ENCODE data around the gene SYNGR4.
"Not testable (repeated sequence)": the region's sequence is repeated elsewhere in the genome, so short reads cannot be mapped to it uniquely, and the experiment has no call there.

The SYNGR4 gene

GRCh38 chr19:48378194-48378570, 14.0 kb downstream of the SYNGR4 start:
- FAIRE-seq = no peak

- FAIRE-seq = no peak
Observed at GRCh38 chr19:48379058-48379457, 14.9 kb downstream of the SYNGR4 start.

GRCh38 chr19:48381178-48381950, 17.2 kb downstream of the SYNGR4 start:
- no peak for FAIRE-seq

- no peak for FAIRE-seq
Observed at GRCh38 chr19:48382286-48382685, 18.1 kb downstream of the SYNGR4 start.

- FAIRE-seq = no peak
Observed at GRCh38 chr19:48385461-48386087, 21.4 kb downstream of the SYNGR4 start.

GRCh38 chr19:48386981-48387380, 22.8 kb downstream of the SYNGR4 start:
- FAIRE-seq = no peak

GRCh38 chr19:48390188-48391099, 26.3 kb downstream of the SYNGR4 start:
- peak; percentile 17 for FAIRE-seq

GRCh38 chr19:48391100-48392005, 27.2 kb downstream of the SYNGR4 start, which contains the start of gene KDELR1:
KDELR1 (minus strand) TSS chr19:48391551; CDS start chr19:48391358, 193 bp downstream.
- peak; percentile 88 for FAIRE-seq

GRCh38 chr19:48392006-48392344, 27.8 kb downstream of the SYNGR4 start:
- not testable (repeated sequence) for FAIRE-seq

- FAIRE-seq = no peak
Observed at GRCh38 chr19:48392860-48393558, 28.8 kb downstream of the SYNGR4 start.

GRCh38 chr19:48393559-48394330, 29.6 kb downstream of the SYNGR4 start, which contains the start of gene GRIN2D:
GRIN2D (plus strand) TSS chr19:48393668; CDS start chr19:48398393, 4,725 bp downstream.
- FAIRE-seq = no peak

- FAIRE-seq = no peak
Observed at GRCh38 chr19:48394331-48395169, 30.4 kb downstream of the SYNGR4 start.

- FAIRE-seq = no peak
Observed at GRCh38 chr19:48395170-48395455, 30.9 kb downstream of the SYNGR4 start.

GRCh38 chr19:48395499-48395898, 31.3 kb downstream of the SYNGR4 start:
- FAIRE-seq = no peak

GRCh38 chr19:48396016-48396823, 32.1 kb downstream of the SYNGR4 start:
- FAIRE-seq = no peak

GRCh38 chr19:48396824-48397176, 32.6 kb downstream of the SYNGR4 start:
- FAIRE-seq = no peak

- no peak for FAIRE-seq
Observed at GRCh38 chr19:48397263-48398101, 33.3 kb downstream of the SYNGR4 start.

- FAIRE-seq = no peak
Observed at GRCh38 chr19:48398102-48398374, 33.9 kb downstream of the SYNGR4 start.
